Liver (tissue), 3 donors: ENCODE results near the gene DOK6.

Experiments
- FOXA1 ChIP-seq: IDR thresholded peaks from 2 replicates; pipeline ENCODE4 v1.6.1; 2016; ENCODE audit warnings: antibody characterized with exemption
- GABPA ChIP-seq, 2 donors: IDR thresholded peaks in 1 of 2; conservative IDR thresholded peaks in 1 of 2; 2 replicates each; pipeline ENCODE4 v1.6.1; 2016; ENCODE audit warnings: antibody characterized with exemption in 2 of 2, mild to moderate bottlenecking in 1 of 2, moderate library complexity in 1 of 2
- JUND ChIP-seq, 2 donors: IDR thresholded peaks; 2 replicates each; pipeline ENCODE4 v1.6.1; 2016; ENCODE audit warnings: antibody characterized with exemption in 2 of 2
- RAD21 ChIP-seq, 2 donors: IDR thresholded peaks; 2 replicates each; pipeline ENCODE4 v1.6.1; 2016; ENCODE audit warnings: antibody characterized with exemption in 2 of 2, mild to moderate bottlenecking in 2 of 2
- TAF1 ChIP-seq: conservative IDR thresholded peaks from 2 replicates; pipeline ENCODE4 v1.6.1; 2016; ENCODE audit warnings: antibody characterized with exemption, mild to moderate bottlenecking
- YY1 ChIP-seq: IDR thresholded peaks from 2 replicates; pipeline ENCODE4 v1.6.1; 2016; ENCODE audit warnings: antibody characterized with exemption, mild to moderate bottlenecking
- TF ChIP-seq, protein P1 (sequence below): IDR thresholded peaks from 2 replicates; pipeline ENCODE4 v1.6.1; 2016; ENCODE audit warnings: antibody characterized with exemption
- TF ChIP-seq, protein P2 (sequence below): IDR thresholded peaks from 2 replicates; pipeline ENCODE4 v1.6.1; 2016; ENCODE audit warnings: antibody characterized with exemption
- TF ChIP-seq, protein P3 (sequence below): fragments of 150-350 bp; IDR thresholded peaks from 2 replicates; pipeline ENCODE4 v1.5.1; 2017; ENCODE audit warnings: improper control_type of control experiment, low read depth, low read length; ENCODE audit not compliant: missing input control
- TF ChIP-seq, protein P4 (sequence below): IDR thresholded peaks from 2 replicates; pipeline ENCODE4 v1.6.1; 2016; ENCODE audit warnings: antibody characterized with exemption
- donor health status: healthy.
- donor health status: healthy.

DNA sequence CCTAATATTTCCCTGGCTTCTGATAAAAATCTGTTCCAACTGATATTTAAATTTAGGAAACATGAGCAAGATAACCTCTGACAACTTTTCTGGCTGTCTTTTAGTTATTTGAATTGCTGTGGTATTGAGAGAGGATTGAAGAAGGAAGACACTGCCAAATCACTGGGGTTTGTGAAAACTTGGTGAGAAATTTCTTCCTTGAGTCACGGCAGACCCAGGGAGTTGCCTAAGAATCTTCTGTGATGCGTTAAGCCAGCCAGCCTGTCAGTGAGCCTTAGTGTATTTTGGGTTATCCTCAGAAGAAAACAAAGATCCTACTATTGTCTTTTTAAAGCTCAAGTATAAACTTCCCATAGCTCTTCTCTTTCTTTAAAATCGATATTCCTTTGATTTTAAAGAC lies 17.5 kb upstream of the DOK6 start:
- TF ChIP-seq, protein P1, sequence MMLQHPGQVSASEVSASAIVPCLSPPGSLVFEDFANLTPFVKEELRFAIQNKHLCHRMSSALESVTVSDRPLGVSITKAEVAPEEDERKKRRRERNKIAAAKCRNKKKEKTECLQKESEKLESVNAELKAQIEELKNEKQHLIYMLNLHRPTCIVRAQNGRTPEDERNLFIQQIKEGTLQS, result no peak
- TF ChIP-seq, protein P2, sequence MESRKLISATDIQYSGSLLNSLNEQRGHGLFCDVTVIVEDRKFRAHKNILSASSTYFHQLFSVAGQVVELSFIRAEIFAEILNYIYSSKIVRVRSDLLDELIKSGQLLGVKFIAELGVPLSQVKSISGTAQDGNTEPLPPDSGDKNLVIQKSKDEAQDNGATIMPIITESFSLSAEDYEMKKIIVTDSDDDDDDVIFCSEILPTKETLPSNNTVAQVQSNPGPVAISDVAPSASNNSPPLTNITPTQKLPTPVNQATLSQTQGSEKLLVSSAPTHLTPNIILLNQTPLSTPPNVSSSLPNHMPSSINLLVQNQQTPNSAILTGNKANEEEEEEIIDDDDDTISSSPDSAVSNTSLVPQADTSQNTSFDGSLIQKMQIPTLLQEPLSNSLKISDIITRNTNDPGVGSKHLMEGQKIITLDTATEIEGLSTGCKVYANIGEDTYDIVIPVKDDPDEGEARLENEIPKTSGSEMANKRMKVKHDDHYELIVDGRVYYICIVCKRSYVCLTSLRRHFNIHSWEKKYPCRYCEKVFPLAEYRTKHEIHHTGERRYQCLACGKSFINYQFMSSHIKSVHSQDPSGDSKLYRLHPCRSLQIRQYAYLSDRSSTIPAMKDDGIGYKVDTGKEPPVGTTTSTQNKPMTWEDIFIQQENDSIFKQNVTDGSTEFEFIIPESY, result no peak
- TF ChIP-seq RAD21 (IDR thresholded peaks at IDR 0.05) (no peak), TAF1 (no peak), JUND (IDR thresholded peaks at IDR 0.05) (no peak), YY1 (no peak), GABPA (IDR thresholded peaks at IDR 0.05 in 1 of 2, conservative IDR thresholded peaks at IDR 0.05 in 1 of 2) (no peak), FOXA1 (no peak)
- TF ChIP-seq, protein P3, sequence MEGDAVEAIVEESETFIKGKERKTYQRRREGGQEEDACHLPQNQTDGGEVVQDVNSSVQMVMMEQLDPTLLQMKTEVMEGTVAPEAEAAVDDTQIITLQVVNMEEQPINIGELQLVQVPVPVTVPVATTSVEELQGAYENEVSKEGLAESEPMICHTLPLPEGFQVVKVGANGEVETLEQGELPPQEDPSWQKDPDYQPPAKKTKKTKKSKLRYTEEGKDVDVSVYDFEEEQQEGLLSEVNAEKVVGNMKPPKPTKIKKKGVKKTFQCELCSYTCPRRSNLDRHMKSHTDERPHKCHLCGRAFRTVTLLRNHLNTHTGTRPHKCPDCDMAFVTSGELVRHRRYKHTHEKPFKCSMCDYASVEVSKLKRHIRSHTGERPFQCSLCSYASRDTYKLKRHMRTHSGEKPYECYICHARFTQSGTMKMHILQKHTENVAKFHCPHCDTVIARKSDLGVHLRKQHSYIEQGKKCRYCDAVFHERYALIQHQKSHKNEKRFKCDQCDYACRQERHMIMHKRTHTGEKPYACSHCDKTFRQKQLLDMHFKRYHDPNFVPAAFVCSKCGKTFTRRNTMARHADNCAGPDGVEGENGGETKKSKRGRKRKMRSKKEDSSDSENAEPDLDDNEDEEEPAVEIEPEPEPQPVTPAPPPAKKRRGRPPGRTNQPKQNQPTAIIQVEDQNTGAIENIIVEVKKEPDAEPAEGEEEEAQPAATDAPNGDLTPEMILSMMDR, result no peak
- TF ChIP-seq, protein P4, sequence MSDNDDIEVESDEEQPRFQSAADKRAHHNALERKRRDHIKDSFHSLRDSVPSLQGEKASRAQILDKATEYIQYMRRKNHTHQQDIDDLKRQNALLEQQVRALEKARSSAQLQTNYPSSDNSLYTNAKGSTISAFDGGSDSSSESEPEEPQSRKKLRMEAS, result no peak
